HCT116 (cell line): ENCODE measurements around the gene NAMPT. TPM values are rescaled to one million over a fixed set of nuclear protein-coding genes. Genes with fewer than 3 reads are reported as not detected.

Experiments
- ATAC-seq: fragments of 200-7000 bp; cut with Tn5 transposase; 2 replicates; pipeline ENCODE4 v1.9.1; 2020; ENCODE audit warnings: mild to moderate bottlenecking, moderate library complexity
- BruUV-seq: library from RNA; stranded (reverse); fragments of 400-500 nt; replicated peaks from 2 replicates; lab custom pipeline; 2021; lab: Mats Ljungman, UMichigan
- CTCF ChIA-PET: fragments of 300-600 bp; sonication (Branson Sonifier 250); formaldehyde crosslinking; loops from one replicate; lab custom pipeline; 2021; ENCODE audit warnings: antibody characterized with exemption; lab: Charles Lee
- POLR2A ChIA-PET: fragments of 300-600, 350-600 bp; sonication (Branson Sonifier 250); formaldehyde crosslinking; loops from one replicate; lab custom pipeline; 2021; ENCODE audit warnings: antibody characterized with exemption; lab: Charles Lee
- RAD21 ChIA-PET, 2 experiments: fragments of 300-600 bp; sonication (Branson Sonifier 250); formaldehyde crosslinking; loops; one replicate each; lab custom pipeline; 2023; ENCODE audit warnings: low total read pairs in 2 of 2; ENCODE audit not compliant: uncharacterized antibody in 2 of 2, unreplicated experiment in 2 of 2, low non-redundant PET in 1 of 2; lab: Charles Lee
- DNase-seq: peaks from one replicate; pipeline ENCODE4 v3.0.0-alpha.2; 2010; ENCODE audit warnings: low read depth, low spot score
- H2AFZ ChIP-seq: fragments of 200-600 bp; shearing (Covaris generic), sonication (generic); 2 replicates; pipeline ENCODE4 v1.6.1; 2017; ENCODE audit warnings: low read depth, mixed run types, mixed read lengths, antibody characterized with exemption, low read length; ENCODE audit not compliant: poor library complexity, severe bottlenecking
- H3K27ac ChIP-seq: 2 replicates; pipeline ENCODE4 v1.5.1; 2012; ENCODE audit warnings: low read depth, low read length
- H3K27me3 ChIP-seq: fragments of 200-600 bp; sonication (generic); 2 replicates; pipeline ENCODE4 v1.6.1; 2016; ENCODE audit warnings: mixed run types, low read length, mixed read lengths; ENCODE audit not compliant: insufficient read depth
- H3K36me3 ChIP-seq, 2 experiments: fragments of 200-500 bp in 1 of 2; fragments of 200-600 bp in 1 of 2; sonication (Bioruptor generic) in 1 of 2; sonication (generic) in 1 of 2; 2 replicates each; pipeline versions ENCODE4 v1.5.1 to v1.6.1; 2014 to 2016; ENCODE audit warnings: low read length in 2 of 2, inconsistent platforms in 1 of 2, mixed read lengths in 1 of 2, mixed run types in 1 of 2; ENCODE audit not compliant: insufficient read depth in 2 of 2, control insufficient read depth in 1 of 2
- H3K4me1 ChIP-seq, 2 experiments: fragments of 200-600 bp in 1 of 2; sonication (generic) in 1 of 2; 2 replicates each; pipeline versions ENCODE4 v1.5.1 to v1.6.1; 2012 to 2017; ENCODE audit warnings: low read length in 2 of 2, inconsistent platforms in 1 of 2, mild to moderate bottlenecking in 1 of 2, mixed read lengths in 1 of 2, mixed run types in 1 of 2, moderate library complexity in 1 of 2; ENCODE audit not compliant: insufficient read depth in 2 of 2, control insufficient read depth in 1 of 2
- H3K4me2 ChIP-seq: fragments of 200-600 bp; sonication (generic); 2 replicates; pipeline ENCODE4 v1.6.1; 2017; ENCODE audit warnings: mixed run types, low read length, mixed read lengths
- H3K4me3 ChIP-seq, 2 experiments: fragments of 200-600 bp in 1 of 2; sonication (generic) in 1 of 2; replicated peaks in 1 of 2; 2 replicates each; pipeline ENCODE4 v1.5.1; 2011 to 2016; ENCODE audit warnings: low read length in 2 of 2, control low read depth in 1 of 2, low read depth in 1 of 2, mild to moderate bottlenecking in 1 of 2, mixed read lengths in 1 of 2, mixed run types in 1 of 2
- H3K79me2 ChIP-seq: fragments of 200-600 bp; sonication (generic); 2 replicates; pipeline ENCODE4 v1.6.1; 2017; ENCODE audit warnings: mild to moderate bottlenecking, mixed run types, low read length, moderate library complexity, mixed read lengths; ENCODE audit not compliant: insufficient read depth
- H3K9ac ChIP-seq: fragments of 200-600 bp; sonication (generic); 2 replicates; pipeline ENCODE4 v1.6.1; 2016; ENCODE audit warnings: low read length, mixed read lengths
- H3K9me2 ChIP-seq: fragments of 200-600 bp; sonication (generic), shearing (Covaris generic); 2 replicates; pipeline ENCODE4 v1.6.1; 2017; ENCODE audit warnings: mixed run types, mild to moderate bottlenecking, moderate library complexity; ENCODE audit not compliant: insufficient read depth
- H3K9me3 ChIP-seq, 2 experiments: fragments of 200-500 bp in 1 of 2; fragments of 200-600 bp in 1 of 2; sonication (Bioruptor generic) in 1 of 2; sonication (generic) in 1 of 2; 2 replicates each; pipeline ENCODE4 v1.6.1; 2014 to 2017; ENCODE audit warnings: low read length in 2 of 2, mixed read lengths in 2 of 2, inconsistent platforms in 1 of 2, low read depth in 1 of 2, mild to moderate bottlenecking in 1 of 2, mixed run types in 1 of 2, moderate library complexity in 1 of 2; ENCODE audit not compliant: control insufficient read depth in 1 of 2, insufficient read depth in 1 of 2
- H4K20me1 ChIP-seq: fragments of 200-600 bp; sonication (generic), shearing (Covaris generic); 2 replicates; pipeline ENCODE4 v1.6.1; 2017; ENCODE audit warnings: mixed run types, mild to moderate bottlenecking, moderate library complexity; ENCODE audit not compliant: insufficient read depth
- EGR1 ChIP-seq: IDR thresholded peaks from 2 replicates; pipeline ENCODE4 v1.6.1; 2012; ENCODE audit warnings: low read depth
- EZH2phosphoT487 ChIP-seq: fragments of 200-600 bp; IDR thresholded peaks from 2 replicates; pipeline ENCODE4 v1.6.1; 2018; ENCODE audit warnings: antibody characterized with exemption, borderline replicate concordance
- FOSL1 ChIP-seq: IDR thresholded peaks from 2 replicates; pipeline ENCODE4 v1.6.1; 2012; ENCODE audit warnings: low read depth
- JUND ChIP-seq: IDR thresholded peaks from 2 replicates; pipeline ENCODE4 v1.6.1; 2012
- POLR2AphosphoS5 ChIP-seq: IDR thresholded peaks from 2 replicates; pipeline ENCODE4 v1.6.1; 2011; ENCODE audit warnings: mild to moderate bottlenecking, low read depth, low read length, moderate library complexity
- RAD21 ChIP-seq: IDR thresholded peaks from 2 replicates; pipeline ENCODE4 v1.6.1; 2012; ENCODE audit warnings: low read depth, mild to moderate bottlenecking
- SP1 ChIP-seq: IDR thresholded peaks from 2 replicates; pipeline ENCODE4 v1.6.1; 2012; ENCODE audit warnings: low read depth
- TCF7L2 ChIP-seq: IDR thresholded peaks from 2 replicates; pipeline ENCODE4 v1.7.0; 2011; ENCODE audit warnings: borderline replicate concordance, inconsistent platforms; ENCODE audit not compliant: insufficient read depth, insufficient read length; ENCODE audit errors: extremely low read depth
- ZFX ChIP-seq: fragments of 450-650 bp; IDR thresholded peaks from 2 replicates; pipeline ENCODE4 v1.6.1; 2017
- intact Hi-C: fragments of 100-400 bp; cut with micrococcal nuclease; formaldehyde crosslinking; loops from 2 replicates; pipeline ENCODE4 v1.10.0; 2022
- total RNA-seq: library from RNA; stranded (reverse); gene quantifications from one replicate; pipeline ENCODE4 v1.2.1, GENCODE V29; 2021; ENCODE audit not compliant: unreplicated experiment
- TF ChIP-seq, protein P1 (sequence below), 3 experiments: fragments of 200-600 bp in 1 of 3; sonication (generic) in 1 of 3; IDR thresholded peaks in 2 of 3; conservative IDR thresholded peaks in 1 of 3; 2 replicates each; pipeline ENCODE4 v1.5.1; 2012 to 2017; ENCODE audit warnings: low read depth in 2 of 3, low read length in 2 of 3, antibody characterized with exemption in 1 of 3, borderline replicate concordance in 1 of 3, control low read depth in 1 of 3, mild to moderate bottlenecking in 1 of 3, mixed read lengths in 1 of 3, mixed run types in 1 of 3, moderate library complexity in 1 of 3; ENCODE audit not compliant: insufficient read depth in 1 of 3
- TF ChIP-seq, protein P2 (sequence below): IDR thresholded peaks from 2 replicates; pipeline ENCODE4 v1.6.1; 2012

NAMPT gene
- total RNA-seq, 1 experiment from 2014 or later, result 113 TPM

DNA sequence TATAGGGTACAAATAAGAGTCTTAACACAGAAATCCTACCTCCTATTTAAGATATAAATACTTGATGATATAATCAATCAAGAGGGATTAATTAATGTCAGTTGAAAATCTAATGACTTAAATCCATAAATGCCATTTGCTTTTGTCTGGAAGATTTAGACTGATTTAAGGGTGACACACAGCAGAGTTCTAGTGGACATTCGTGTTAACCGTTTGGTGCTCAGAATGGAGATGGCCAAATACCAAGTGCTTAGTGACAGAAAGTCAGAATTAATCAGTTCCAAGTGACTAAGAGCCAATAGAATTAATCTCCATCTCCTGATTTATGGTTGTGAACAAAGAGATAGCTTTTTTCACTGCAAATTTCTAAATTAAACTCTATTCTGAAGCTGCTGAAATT lies 36.2 kb downstream of the NAMPT start:
- Histone ChIP-seq H3K79me2 (no peaks in the 10 kb centered on the region), H3K36me3 (peaks cover 15 to 42% of the 10 kb centered on the region in 2 experiments), H3K9me3 (no peaks in the 10 kb centered on the region), H3K4me3 (no peak overlapping the region), H3K4me1 (no peaks in the 10 kb centered on the region), H2AFZ (no peak overlapping the region), H3K27me3 (no peaks in the 10 kb centered on the region), H3K4me2 (no peak overlapping the region), H3K27ac (no peak overlapping the region), H3K9me2 (no peaks in the 10 kb centered on the region), H4K20me1 (no peaks in the 10 kb centered on the region), H3K9ac (no peak overlapping the region)
- ChIA-PET RAD21 (no interaction called here), CTCF (no interaction called here), POLR2A (no interaction called here)
- no TSS peak for BruUV-seq
- TF ChIP-seq, protein P1, sequence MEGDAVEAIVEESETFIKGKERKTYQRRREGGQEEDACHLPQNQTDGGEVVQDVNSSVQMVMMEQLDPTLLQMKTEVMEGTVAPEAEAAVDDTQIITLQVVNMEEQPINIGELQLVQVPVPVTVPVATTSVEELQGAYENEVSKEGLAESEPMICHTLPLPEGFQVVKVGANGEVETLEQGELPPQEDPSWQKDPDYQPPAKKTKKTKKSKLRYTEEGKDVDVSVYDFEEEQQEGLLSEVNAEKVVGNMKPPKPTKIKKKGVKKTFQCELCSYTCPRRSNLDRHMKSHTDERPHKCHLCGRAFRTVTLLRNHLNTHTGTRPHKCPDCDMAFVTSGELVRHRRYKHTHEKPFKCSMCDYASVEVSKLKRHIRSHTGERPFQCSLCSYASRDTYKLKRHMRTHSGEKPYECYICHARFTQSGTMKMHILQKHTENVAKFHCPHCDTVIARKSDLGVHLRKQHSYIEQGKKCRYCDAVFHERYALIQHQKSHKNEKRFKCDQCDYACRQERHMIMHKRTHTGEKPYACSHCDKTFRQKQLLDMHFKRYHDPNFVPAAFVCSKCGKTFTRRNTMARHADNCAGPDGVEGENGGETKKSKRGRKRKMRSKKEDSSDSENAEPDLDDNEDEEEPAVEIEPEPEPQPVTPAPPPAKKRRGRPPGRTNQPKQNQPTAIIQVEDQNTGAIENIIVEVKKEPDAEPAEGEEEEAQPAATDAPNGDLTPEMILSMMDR (IDR thresholded peaks at IDR 0.05 in 2 of 3, conservative IDR thresholded peaks at IDR 0.05 in 1 of 3; ENCODE audit: borderline replicate concordance in 1 of 3, insufficient read depth in 1 of 3, low read depth in 2 of 3, low read length in 2 of 3), result no peak
- TF ChIP-seq ZFX (no peak), POLR2AphosphoS5 (no peak), TCF7L2 (no peak), EZH2phosphoT487 (no peak), FOSL1 (no peak), JUND (no peak), EGR1 (no peak)
- ATAC-seq (no peak), DNase-seq (no peak)
- intact Hi-C loops, result no loop called here

DNA sequence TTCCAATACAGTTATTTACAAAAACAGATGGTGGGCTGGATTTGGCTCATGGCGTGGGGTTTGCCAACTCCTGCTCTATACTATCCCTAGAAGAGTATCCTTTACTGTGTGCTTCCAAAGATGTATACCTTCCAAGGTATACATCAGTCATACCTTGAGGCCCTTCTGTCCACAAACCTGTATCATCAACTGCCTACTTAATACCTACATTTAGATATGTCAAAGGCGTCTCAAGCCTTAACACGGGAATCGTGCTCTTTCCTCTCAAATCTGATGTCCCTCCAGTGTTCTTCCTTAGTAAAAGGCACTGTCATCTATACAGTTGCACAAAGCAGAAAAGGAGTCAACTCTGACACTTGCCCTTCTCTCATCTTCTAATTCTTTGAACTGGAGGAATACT lies 36.9 kb downstream of the NAMPT start:
- Histone ChIP-seq H3K9me2 (no peaks in the 10 kb centered on the region), H3K9ac (no peak overlapping the region), H2AFZ (no peak overlapping the region), H3K4me3 (no peak overlapping the region), H3K9me3 (no peaks in the 10 kb centered on the region), H3K27ac (no peak overlapping the region), H3K4me1 (no peaks in the 10 kb centered on the region), H3K36me3 (peaks cover 15 to 36% of the 10 kb centered on the region in 2 experiments), H3K79me2 (no peaks in the 10 kb centered on the region), H4K20me1 (no peaks in the 10 kb centered on the region), H3K4me2 (no peak overlapping the region), H3K27me3 (no peaks in the 10 kb centered on the region)
- BruUV-seq, result no TSS peak
- POLR2A ChIA-PET, result no interaction called here
- TF ChIP-seq, protein P2, sequence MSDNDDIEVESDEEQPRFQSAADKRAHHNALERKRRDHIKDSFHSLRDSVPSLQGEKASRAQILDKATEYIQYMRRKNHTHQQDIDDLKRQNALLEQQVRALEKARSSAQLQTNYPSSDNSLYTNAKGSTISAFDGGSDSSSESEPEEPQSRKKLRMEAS, result no peak
- TF ChIP-seq SP1 (no peak), RAD21 (no peak), JUND (no peak), TCF7L2 (no peak)
- DNase-seq (no peak), ATAC-seq (no peak)
- RAD21 ChIA-PET, result no interaction called here
- CTCF ChIA-PET, result no interaction called here
- intact Hi-C loops, result no loop called here
